Measurements from ENCODE around the gene TAS1R1.

- no peak for TF ChIP-seq POLR2AphosphoS5 (IDR thresholded peaks at IDR 0.05; ENCODE audit: borderline replicate concordance, low read depth, low read length)
- no peak for TF ChIP-seq EZH2 (IDR thresholded peaks at IDR 0.05)
These were observed 19.0 kb downstream of the TAS1R1 start for GRCh38 chr1:6574025-6574620.

All from SK-N-MC (cell line).